IMR-90 (cell line): ENCODE data around the gene PNCK. TPM values are rescaled to one million over a fixed set of nuclear protein-coding genes. Genes with fewer than 3 reads are reported as not detected.

ENCODE experiments used
- ATAC-seq: fragments of 200-7000 bp; cut with Tn5 transposase; 2 replicates; pipeline ENCODE4 v1.9.1; 2020; ENCODE audit warnings: low read depth, mild to moderate bottlenecking, moderate library complexity
- BruUV-seq: library from RNA; stranded (reverse); fragments of 400-500 nt; replicated peaks from 2 replicates; lab custom pipeline; 2021; lab: Mats Ljungman, UMichigan
- CTCF ChIA-PET: fragments of 300-600 bp; formaldehyde crosslinking; extraction: SDS; loops from one replicate; lab custom pipeline; 2021; ENCODE audit warnings: antibody characterized with exemption; lab: Yijun Ruan, JAX
- POLR2A ChIA-PET: fragments of 300-600 bp; sonication (Branson Sonifier 250); formaldehyde crosslinking; loops from one replicate; lab custom pipeline; 2022; ENCODE audit warnings: antibody characterized with exemption; ENCODE audit not compliant: unreplicated experiment; lab: Charles Lee
- DNase-seq: peaks from one replicate; pipeline ENCODE4 v3.0.0; 2013
- H2AFZ ChIP-seq: replicated peaks from 2 replicates; pipeline ENCODE3; 2013; ENCODE audit warnings: low read length, mild to moderate bottlenecking; ENCODE audit not compliant: poor library complexity
- H2AK5ac ChIP-seq: 2 replicates; pipeline ENCODE4 v1.6.1; 2013; ENCODE audit warnings: low read depth, low read length, inconsistent platforms
- H2AK9ac ChIP-seq: replicated peaks from 2 replicates; pipeline ENCODE3; 2013; ENCODE audit warnings: mild to moderate bottlenecking, low read depth, low read length, moderate library complexity; ENCODE audit not compliant: poor library complexity
- H2BK120ac ChIP-seq: 2 replicates; pipeline ENCODE4 v1.6.1; 2013; ENCODE audit warnings: low read depth, low read length, inconsistent platforms
- H2BK15ac ChIP-seq: 3 replicates; pipeline ENCODE4 v1.6.1; 2013; ENCODE audit warnings: low read depth, low read length, inconsistent platforms
- H2BK20ac ChIP-seq: 2 replicates; pipeline ENCODE4 v1.6.1; 2013; ENCODE audit warnings: low read depth, mild to moderate bottlenecking, inconsistent platforms, low read length, moderate library complexity
- H2BK5ac ChIP-seq: 2 replicates; pipeline ENCODE4 v1.6.1; 2013; ENCODE audit warnings: mild to moderate bottlenecking, low read depth, low read length, inconsistent platforms; ENCODE audit not compliant: poor library complexity, severe bottlenecking
- H3K14ac ChIP-seq: replicated peaks from 2 replicates; pipeline ENCODE4 v1.6.1; 2013; ENCODE audit warnings: low read depth, low read length, inconsistent platforms
- H3K18ac ChIP-seq: 2 replicates; pipeline ENCODE4 v1.6.1; 2013; ENCODE audit warnings: low read depth, low read length, control low read depth
- H3K23ac ChIP-seq: 2 replicates; pipeline ENCODE4 v1.6.1; 2013; ENCODE audit warnings: low read depth, low read length, inconsistent platforms
- H3K27ac ChIP-seq: 2 replicates; pipeline ENCODE4 v1.5.1; 2013; ENCODE audit warnings: mild to moderate bottlenecking, control low read depth, low read length; ENCODE audit not compliant: insufficient read depth
- H3K27me3 ChIP-seq: 2 replicates; pipeline ENCODE4 v1.6.1; 2013; ENCODE audit warnings: low read length; ENCODE audit not compliant: control insufficient read depth, insufficient read depth
- H3K36me3 ChIP-seq: 2 replicates; pipeline ENCODE4 v1.6.1; 2013; ENCODE audit warnings: low read length, mixed read lengths; ENCODE audit not compliant: control insufficient read depth, insufficient read depth
- H3K4ac ChIP-seq: 2 replicates; pipeline ENCODE4 v1.6.1; 2013; ENCODE audit warnings: low read depth, low read length, inconsistent platforms
- H3K4me1 ChIP-seq: 2 replicates; pipeline ENCODE4 v1.6.1; 2013; ENCODE audit warnings: low read length, mixed read lengths; ENCODE audit not compliant: control insufficient read depth, insufficient read depth
- H3K4me2 ChIP-seq: 2 replicates; pipeline ENCODE4 v1.6.1; 2013; ENCODE audit warnings: low read depth, mild to moderate bottlenecking, control low read depth, low read length, moderate library complexity
- H3K4me3 ChIP-seq: 2 replicates; pipeline ENCODE4 v1.5.1; 2013; ENCODE audit warnings: low read depth, mild to moderate bottlenecking, control low read depth, low read length, moderate library complexity; ENCODE audit not compliant: insufficient read depth
- H3K56ac ChIP-seq: 2 replicates; pipeline ENCODE4 v1.6.1; 2013; ENCODE audit warnings: low read length, inconsistent platforms; ENCODE audit not compliant: insufficient read depth; ENCODE audit errors: extremely low read depth
- H3K79me1 ChIP-seq, 2 experiments: 2 replicates each; pipeline ENCODE4 v1.6.1; 2013; ENCODE audit warnings: low read length in 2 of 2, inconsistent platforms in 1 of 2, low read depth in 1 of 2
- H3K9ac ChIP-seq: 2 replicates; pipeline ENCODE4 v1.6.1; 2013; ENCODE audit warnings: low read depth, low read length, control low read depth
- H3K9me1 ChIP-seq: 2 replicates; pipeline ENCODE4 v1.6.1; 2013; ENCODE audit warnings: low read length, inconsistent platforms; ENCODE audit not compliant: insufficient read depth
- H3K9me3 ChIP-seq: 2 replicates; pipeline ENCODE4 v1.6.1; 2013; ENCODE audit warnings: low read length; ENCODE audit not compliant: control insufficient read depth, insufficient read depth
- H4K20me1 ChIP-seq: 2 replicates; pipeline ENCODE4 v1.6.1; 2013; ENCODE audit warnings: low read length, inconsistent platforms; ENCODE audit not compliant: insufficient read depth
- H4K5ac ChIP-seq: 2 replicates; pipeline ENCODE4 v1.6.1; 2013; ENCODE audit warnings: mild to moderate bottlenecking, low read depth, low read length, control low read depth
- H4K8ac ChIP-seq, 2 experiments: 2 replicates each; pipeline ENCODE4 v1.6.1; 2013; ENCODE audit warnings: low read depth in 2 of 2, low read length in 2 of 2, control low read depth in 1 of 2, inconsistent platforms in 1 of 2
- H4K91ac ChIP-seq: 2 replicates; pipeline ENCODE4 v1.6.1; 2013; ENCODE audit warnings: low read depth, low read length, inconsistent platforms; ENCODE audit not compliant: insufficient read depth
- ELK1 ChIP-seq: fragments of 150-350 bp; IDR thresholded peaks from 2 replicates; pipeline ENCODE4 v1.6.1; 2016; ENCODE audit warnings: low read depth, mild to moderate bottlenecking, low read length, moderate library complexity, borderline replicate concordance
- WGBS, 2 experiments: methylation state at CpG; one replicate each; pipeline versions ENCODE4 v1.1.5 to v1.1.7; 2013; ENCODE audit warnings: missing lambda C conversion rate in 2 of 2; ENCODE audit not compliant: insufficient read length in 1 of 2; ENCODE audit errors: extremely low coverage in 2 of 2; 5-methylcytosine and 5-hydroxymethylcytosine counted together
- dilution Hi-C: fragments of 300-500 bp; cut with HindIII; formaldehyde crosslinking; loops from one replicate; pipeline ENCODE4 v1.14.3; 2018; ENCODE audit warnings: low sequenced_read_pairs; ENCODE audit not compliant: unreplicated experiment
- in situ Hi-C: fragments of 300-500 bp; cut with MboI; formaldehyde crosslinking; loops from 3 replicates; pipeline ENCODE4 v1.14.3; 2019; ENCODE audit warnings: low sequenced_read_pairs, inconsistent platforms, mixed read lengths
- intact Hi-C: fragments of 100-400 bp; cut with micrococcal nuclease; formaldehyde crosslinking; loops from 2 replicates; pipeline ENCODE4 v1.10.0; 2022
- polyA plus RNA-seq, 3 experiments: library from polyadenylated mRNA; depleted of rRNA; stranded (reverse); fragments of >200 nt; gene quantifications; 2 replicates each; pipeline ENCODE4 v1.2.3, GENCODE V29; 2012; ENCODE audit warnings: low replicate concordance in 1 of 3
- total RNA-seq: library from RNA; depleted of rRNA; stranded (reverse); fragments of >200 nt; gene quantifications from 2 replicates; pipeline ENCODE4 v1.2.3, GENCODE V29; 2012

PNCK gene
- total and polyA plus RNA-seq, 2 of the 4 experiments (the other 2 are of a cell fraction), result 0.18 to 0.22 TPM

DNA sequence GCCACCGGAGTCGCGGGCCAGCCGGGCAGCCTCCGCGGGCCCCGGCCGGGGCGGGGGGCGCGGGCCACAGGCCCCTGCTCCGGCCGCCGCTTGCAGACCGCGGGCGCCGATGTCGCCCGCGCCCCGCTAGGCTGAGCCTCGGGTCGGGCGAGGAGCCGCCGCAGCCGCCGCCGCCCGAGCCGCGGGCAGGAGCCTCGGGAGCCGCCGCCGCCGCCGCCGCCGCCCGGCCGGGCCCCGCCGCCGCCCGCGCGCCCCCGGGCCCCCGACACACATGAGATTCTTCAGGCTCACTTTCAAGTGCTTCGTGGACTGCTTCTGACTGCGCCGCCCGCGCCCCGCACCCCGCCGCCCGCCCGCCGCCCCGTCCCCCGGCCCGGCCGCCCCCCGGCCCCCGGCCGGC, 14.5 kb upstream of the PNCK start:
- H2AK9ac ChIP-seq, result no peak overlapping the region
- H3K4ac ChIP-seq, result no peak overlapping the region
- intact Hi-C loops, result no loop called here
- TF ChIP-seq ELK1, result no peak
- peaks cover 9% of the 10 kb centered on the region for H3K4me1 ChIP-seq
- peaks cover 4% of the 10 kb centered on the region for H3K36me3 ChIP-seq
- no peak overlapping the region for H3K56ac ChIP-seq
- H3K27ac ChIP-seq, result no peak overlapping the region
- no peak overlapping the region for H2BK15ac ChIP-seq
- no TSS peak for BruUV-seq
- no peak overlapping the region for H4K91ac ChIP-seq
- H2BK20ac ChIP-seq, result no peak overlapping the region
- dilution Hi-C loops, result no loop called here
- POLR2A ChIA-PET, result no interaction called here
- H3K9ac ChIP-seq, result no peak overlapping the region
- peaks cover 12% of the 10 kb centered on the region for H4K20me1 ChIP-seq
- in situ Hi-C loops, result no loop called here
- no peak overlapping the region for H3K18ac ChIP-seq
- CTCF ChIA-PET, result no interaction called here
- no peak overlapping the region for H2AFZ ChIP-seq
- H2AK5ac ChIP-seq, result no peak overlapping the region
- H3K4me3 ChIP-seq, result peak overlapping the region; percentile 38; the same call in 1 of the 2 replicates
- H4K8ac ChIP-seq, result no peak overlapping the region
- peaks cover 6% of the 10 kb centered on the region; the same call in 1 of the 2 replicates for H3K9me3 ChIP-seq
- no peak overlapping the region for H3K14ac ChIP-seq
- no peak overlapping the region for H3K23ac ChIP-seq
- H3K27me3 ChIP-seq, result no peaks in the 10 kb centered on the region; the same call in 1 of the 2 replicates
- no peak overlapping the region for H4K5ac ChIP-seq
- peaks cover 5% of the 10 kb centered on the region; the same call in 1 of the 2 replicates for H3K9me1 ChIP-seq
- WGBS, 2 experiments, result no CpG with 5 or more reads among the region's 69 CpGs
- DNase-seq, result no peak
- H3K79me1 ChIP-seq, result 0 out of 4 replicates have a peak, but pooled peaks cover 0 to 6% of the 10 kb centered on the region in 2 experiments
- no peak overlapping the region for H2BK120ac ChIP-seq
- peak; percentile 15 for ATAC-seq
- H2BK5ac ChIP-seq, result no peak overlapping the region
- H3K4me2 ChIP-seq, result no peak overlapping the region
